ENCODE data around the gene RIN3.

RIN3 gene

GRCh38 chr14:92610849-92611271, 97.3 kb downstream of the RIN3 start:
- DNase-seq: no peak
- H3K27ac Mint-ChIP-seq: no peak overlapping the region
- H3K36me3 Mint-ChIP-seq (ENCODE audit: low read depth): no peaks in the 10 kb centered on the region
- H3K4me1 Mint-ChIP-seq: no peaks in the 10 kb centered on the region
- no peak for TF ChIP-seq CTCF (IDR thresholded peaks at IDR 0.05)
- H3K9me3 Mint-ChIP-seq: peaks cover 12% of the 10 kb centered on the region
- peaks cover 9% of the 10 kb centered on the region for H3K27me3 Mint-ChIP-seq (ENCODE audit: low read depth, poor library complexity)
- no peak overlapping the region for H3K4me3 Mint-ChIP-seq

- Mint-ChIP-seq H3K4me1 (no peaks in the 10 kb centered on the region), H3K27me3 (ENCODE audit: low read depth, poor library complexity) (peaks cover 6% of the 10 kb centered on the region), H3K27ac (no peak overlapping the region), H3K36me3 (ENCODE audit: low read depth) (no peaks in the 10 kb centered on the region), H3K4me3 (no peak overlapping the region), H3K9me3 (no peaks in the 10 kb centered on the region)
- peak; percentile 56 for TF ChIP-seq CTCF (IDR thresholded peaks at IDR 0.05)
- peak; percentile 62 for DNase-seq
Measured at GRCh38 chr14:92613008-92613658, 99.6 kb downstream of the RIN3 start.

DNA sequence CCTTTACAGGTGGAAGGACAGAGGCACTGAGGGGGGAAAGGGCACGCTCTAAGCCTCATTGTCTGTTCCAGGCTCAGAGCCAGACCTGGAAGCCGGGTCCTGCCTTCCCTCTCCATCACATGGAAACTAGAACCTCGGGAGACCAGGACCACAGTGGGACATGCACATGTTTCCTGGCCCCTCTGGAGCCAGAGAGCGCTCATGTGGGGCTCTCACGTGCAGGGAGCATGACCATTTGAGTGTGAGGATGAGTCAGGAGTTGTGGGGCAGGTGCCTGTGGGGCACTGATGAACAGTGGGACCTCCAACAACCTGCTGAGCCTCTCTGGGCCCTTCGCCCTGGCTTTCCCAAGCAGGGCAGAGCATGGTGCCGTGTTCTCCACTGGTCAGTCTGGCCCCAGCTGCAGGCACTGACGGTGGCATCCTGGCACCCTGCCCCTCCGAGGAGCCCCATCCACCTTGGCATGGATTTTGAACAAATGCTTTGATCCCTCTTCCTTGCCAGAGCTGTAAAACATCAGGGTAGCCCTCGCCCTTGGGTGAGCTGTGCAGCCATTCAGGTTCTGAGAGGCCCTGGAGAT, 100.2 kb downstream of the RIN3 start:
- Mint-ChIP-seq H3K27me3 (ENCODE audit: low read depth, poor library complexity) (peaks cover 6% of the 10 kb centered on the region), H3K36me3 (ENCODE audit: low read depth) (no peaks in the 10 kb centered on the region), H3K9me3 (no peaks in the 10 kb centered on the region), H3K27ac (no peak overlapping the region), H3K4me3 (no peak overlapping the region), H3K4me1 (no peaks in the 10 kb centered on the region)
- DNase-seq: no peak
- no peak for TF ChIP-seq CTCF (IDR thresholded peaks at IDR 0.05)

DNA sequence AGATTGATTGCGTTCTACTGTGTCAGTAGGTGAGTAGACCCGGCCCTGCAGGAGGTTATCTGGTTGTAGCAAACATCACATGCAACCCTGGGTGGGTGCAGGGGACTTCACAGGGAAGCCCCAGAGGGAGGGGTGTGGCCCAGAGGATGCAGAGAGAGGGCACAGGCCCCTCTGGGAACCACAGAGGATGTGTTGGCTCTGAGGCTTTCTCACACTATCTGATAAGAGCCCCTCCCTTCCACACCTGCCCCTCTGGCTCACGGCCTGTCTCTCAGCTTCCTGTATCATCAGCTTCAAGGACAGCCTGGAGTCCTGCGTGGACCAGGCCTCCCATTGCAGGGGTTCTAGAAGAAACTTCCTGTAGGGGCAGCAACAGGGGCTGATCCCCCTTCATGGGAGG, 101.9 kb downstream of the RIN3 start:
- TF ChIP-seq CTCF (IDR thresholded peaks at IDR 0.05): no peak
- H3K27me3 Mint-ChIP-seq (ENCODE audit: low read depth, poor library complexity): peaks cover 3% of the 10 kb centered on the region
- H3K27ac Mint-ChIP-seq: no peak overlapping the region
- no peaks in the 10 kb centered on the region for H3K9me3 Mint-ChIP-seq
- DNase-seq: no peak
- H3K36me3 Mint-ChIP-seq (ENCODE audit: low read depth): no peaks in the 10 kb centered on the region
- H3K4me1 Mint-ChIP-seq: no peaks in the 10 kb centered on the region
- H3K4me3 Mint-ChIP-seq: no peak overlapping the region

DNA sequence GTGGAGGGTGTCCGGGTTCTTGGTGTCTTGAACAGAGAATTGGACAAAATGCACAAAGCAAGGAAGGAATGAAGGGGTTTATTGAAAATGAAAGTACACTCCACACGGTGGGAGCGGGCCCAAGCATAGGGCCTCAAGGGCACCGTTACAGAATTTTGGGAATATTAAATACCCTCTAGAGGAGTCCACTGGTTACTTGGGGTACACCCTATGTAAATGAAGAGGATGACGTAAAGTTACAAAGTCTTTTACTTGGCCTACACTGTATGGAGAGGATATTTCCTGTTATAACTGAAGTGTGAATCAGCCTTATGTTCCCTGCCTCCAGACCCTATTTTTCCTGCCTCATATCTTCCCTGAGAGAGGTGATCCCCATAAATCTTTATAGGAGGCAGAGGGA, 102.6 kb downstream of the RIN3 start:
- TF ChIP-seq CTCF (IDR thresholded peaks at IDR 0.05): no peak
- H3K9me3 Mint-ChIP-seq: peaks cover under 1% of the 10 kb centered on the region
- no peak overlapping the region for H3K4me3 Mint-ChIP-seq
- H3K36me3 Mint-ChIP-seq (ENCODE audit: low read depth): no peaks in the 10 kb centered on the region
- H3K27me3 Mint-ChIP-seq (ENCODE audit: low read depth, poor library complexity): no peaks in the 10 kb centered on the region
- no peak for DNase-seq
- H3K27ac Mint-ChIP-seq: peak overlapping the region; percentile 17
- H3K4me1 Mint-ChIP-seq: no peaks in the 10 kb centered on the region

GRCh38 chr14:92617581-92617980, 104.0 kb downstream of the RIN3 start:
- Mint-ChIP-seq H3K27me3 (ENCODE audit: low read depth, poor library complexity) (no peaks in the 10 kb centered on the region), H3K9me3 (peaks cover 15% of the 10 kb centered on the region), H3K36me3 (ENCODE audit: low read depth) (peaks cover 3% of the 10 kb centered on the region), H3K4me3 (no peak overlapping the region), H3K27ac (no peak overlapping the region), H3K4me1 (no peaks in the 10 kb centered on the region)
- TF ChIP-seq CTCF (IDR thresholded peaks at IDR 0.05): no peak
- no peak for DNase-seq
